Calu3 (cell line): ENCODE measurements around the gene SPINK13. TPM values are rescaled to one million over a fixed set of nuclear protein-coding genes. Genes with fewer than 3 reads are reported as not detected.

Experiments
- BruUV-seq: library from RNA; stranded (reverse); fragments of 400-500 nt; replicated peaks from 2 replicates; lab custom pipeline; 2021; lab: Mats Ljungman, UMichigan
- CTCF ChIA-PET: fragments of 300-600 bp; sonication (Branson Sonifier 250); formaldehyde crosslinking; loops from one replicate; lab custom pipeline; 2022; ENCODE audit warnings: antibody characterized with exemption; lab: Charles Lee
- DNase-seq: peaks from one replicate; pipeline ENCODE4 v3.0.0; 2022
- H3K27ac Mint-ChIP-seq: one replicate; pipeline ENCODE4 v1.8.0; 2022; ENCODE audit warnings: mixed read lengths; ENCODE audit not compliant: unreplicated experiment
- H3K27me3 Mint-ChIP-seq: one replicate; pipeline ENCODE4 v1.8.0; 2022; ENCODE audit warnings: mixed read lengths; ENCODE audit not compliant: unreplicated experiment
- H3K36me3 Mint-ChIP-seq: one replicate; pipeline ENCODE4 v1.8.0; 2022; ENCODE audit warnings: mild to moderate bottlenecking, moderate library complexity, mixed read lengths; ENCODE audit not compliant: insufficient read depth, unreplicated experiment
- H3K4me1 Mint-ChIP-seq: one replicate; pipeline ENCODE4 v1.8.0; 2022; ENCODE audit warnings: mild to moderate bottlenecking, low read depth, mixed read lengths; ENCODE audit not compliant: unreplicated experiment
- H3K4me3 Mint-ChIP-seq: one replicate; pipeline ENCODE4 v1.8.0; 2022; ENCODE audit warnings: mild to moderate bottlenecking, low read depth, moderate library complexity, mixed read lengths; ENCODE audit not compliant: unreplicated experiment
- H3K9me3 Mint-ChIP-seq: one replicate; pipeline ENCODE4 v1.8.0; 2022; ENCODE audit warnings: low read depth, mixed read lengths; ENCODE audit not compliant: unreplicated experiment
- CTCF ChIP-seq: fragments of 200-600 bp; IDR thresholded peaks from one replicate; pipeline ENCODE4 v1.8.0; 2022; ENCODE audit warnings: antibody characterized with exemption; ENCODE audit not compliant: unreplicated experiment
- intact Hi-C: fragments of 100-400 bp; cut with micrococcal nuclease; formaldehyde crosslinking; loops from one replicate; pipeline ENCODE4 v1.10.0; 2022; ENCODE audit not compliant: unreplicated experiment
- total RNA-seq: library from RNA; stranded (reverse); gene quantifications from 2 replicates; pipeline ENCODE4 v1.2.3, GENCODE V29; 2022

SPINK13 gene
- total RNA-seq, 1 experiment from 2014 or later = not detected

GRCh38 chr5:148333262-148333849 is 64.8 kb downstream of the SPINK13 start:
- CTCF ChIA-PET = interaction anchor here (1.0 kb wide), 1 partner anchor 9 kb away, joined by 3 read pairs; no protein-coding TSS in a partner anchor
- Mint-ChIP-seq H3K36me3 (no peaks in the 10 kb centered on the region), H3K4me3 (no peak overlapping the region), H3K27ac (no peak overlapping the region), H3K9me3 (no peaks in the 10 kb centered on the region), H3K4me1 (peaks cover 9% of the 10 kb centered on the region), H3K27me3 (no peaks in the 10 kb centered on the region)
- intact Hi-C loops = no loop called here
- no peak for DNase-seq
- no TSS peak for BruUV-seq
- no peak for TF ChIP-seq CTCF

- no TSS peak for BruUV-seq
- no peak within 1 kb of the TSS for H3K4me3 Mint-ChIP-seq
- peaks cover 9% of the 10 kb centered on the region for H3K4me1 Mint-ChIP-seq
- CTCF ChIA-PET = no interaction called here
- intact Hi-C loops = no loop called here
- H3K27ac Mint-ChIP-seq = no peak within 1 kb of the TSS
- TF ChIP-seq CTCF = no peak
- no peaks in the 10 kb centered on the region for H3K9me3 Mint-ChIP-seq
- DNase-seq = no peak
- H3K36me3 Mint-ChIP-seq = no peaks in the 10 kb centered on the region
- no peaks in the 10 kb centered on the region for H3K27me3 Mint-ChIP-seq
Measured at GRCh38 chr5:148335259-148335658, 66.7 kb downstream of the SPINK13 start, which contains the start of gene SPINK9. SPINK9 (plus strand) TSS chr5:148335559; CDS start chr5:148335614, 55 bp downstream.

Other genes starting within 250 kb of the SPINK13 start
- gene SPINK5, start 204.8 kb upstream of the SPINK13 start, total RNA-seq = 2.5 and 3.1 TPM in 2 replicates
- gene SPINK14, start 100.2 kb upstream of the SPINK13 start, total RNA-seq = not detected in 2 replicates
- gene SPINK6, start 65.8 kb upstream of the SPINK13 start, total RNA-seq = not detected in 2 replicates
- not detected in 2 replicates for gene MARCOL, start 30.3 kb upstream of the SPINK13 start, total RNA-seq
- gene SPINK7, start 43.6 kb downstream of the SPINK13 start, total RNA-seq = not detected in 2 replicates
- gene SPINK9, start 66.8 kb downstream of the SPINK13 start, total RNA-seq = not detected in 2 replicates
- gene FBXO38, start 115.2 kb downstream of the SPINK13 start, total RNA-seq = 53.1 and 59.2 TPM in 2 replicates